ENCODE results near the gene SLC13A5. TPM values are rescaled to one million over a fixed set of nuclear protein-coding genes. Genes with fewer than 3 reads are reported as not detected.

The SLC13A5 gene
- total RNA-seq, 2 donors from 2014 or later = not detected

DNA sequence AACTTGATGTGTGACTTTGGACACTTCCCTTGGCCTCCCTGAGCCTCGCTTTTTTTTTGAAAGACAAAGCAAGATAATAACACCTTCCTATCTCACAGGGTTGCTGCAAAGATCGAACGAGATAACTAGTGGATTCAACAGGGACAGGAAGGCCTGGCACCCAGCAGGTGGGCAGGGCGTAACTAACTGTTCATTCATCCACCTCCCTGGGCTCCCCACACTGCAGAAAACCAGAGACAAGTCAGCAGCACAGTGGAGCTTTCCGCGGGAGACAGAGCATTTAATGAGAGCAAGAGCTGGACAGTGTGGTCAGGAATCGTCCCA is 28.7 kb downstream of the SLC13A5 start:
- peaks cover 8% of the 10 kb centered on the region for H3K4me1 ChIP-seq
- no peak overlapping the region for H3K27ac ChIP-seq
- TF ChIP-seq CTCF (IDR thresholded peaks at IDR 0.05) (no peak), POLR2A (IDR thresholded peaks at IDR 0.05) (no peak)
- intact Hi-C loops (cut with DNase I) = no loop called here
- no peaks in the 10 kb centered on the region for H3K27me3 ChIP-seq
- ATAC-seq (no peak), DNase-seq (no peak)
- H3K36me3 ChIP-seq (replicated peaks in 1 of 2; ENCODE audit: insufficient read depth in 1 of 2, low read depth in 2 of 2) = no peaks in the 10 kb centered on the region
- H3K4me3 ChIP-seq = no peak overlapping the region
- 69 to 75% methylated on average over 7 of the region's 7 CpGs for WGBS, 2 donors
- no peaks in the 10 kb centered on the region for H3K9me3 ChIP-seq

- H3K27ac ChIP-seq = no peak overlapping the region
- 89 to 92% methylated on average over 3 of the region's 3 CpGs for WGBS, 2 donors
- H3K36me3 ChIP-seq (replicated peaks in 1 of 2; ENCODE audit: insufficient read depth in 1 of 2, low read depth in 2 of 2) = no peaks in the 10 kb centered on the region
- H3K4me1 ChIP-seq = peaks cover 8% of the 10 kb centered on the region
- TF ChIP-seq POLR2A (IDR thresholded peaks at IDR 0.05) = no peak
- TF ChIP-seq CTCF (IDR thresholded peaks at IDR 0.05) = no peak
- no peaks in the 10 kb centered on the region for H3K9me3 ChIP-seq
- DNase-seq = no peak
- no peak for ATAC-seq
- H3K4me3 ChIP-seq = no peak overlapping the region
- H3K27me3 ChIP-seq = no peaks in the 10 kb centered on the region
- intact Hi-C loops (cut with DNase I) = no loop called here
Measured at GRCh38 chr17:6683730-6684459, 29.3 kb downstream of the SLC13A5 start.

GRCh38 chr17:6683081-6683684 is 30.0 kb downstream of the SLC13A5 start:
- DNase-seq (peak in 2 of 4 donors; percentile 36 to 44), ATAC-seq (no peak)
- Histone ChIP-seq H3K4me1 (peaks cover 8% of the 10 kb centered on the region), H3K36me3 (replicated peaks in 1 of 2; ENCODE audit: insufficient read depth in 1 of 2, low read depth in 2 of 2) (no peaks in the 10 kb centered on the region), H3K4me3 (no peak overlapping the region), H3K27ac (no peak overlapping the region), H3K27me3 (no peaks in the 10 kb centered on the region), H3K9me3 (no peaks in the 10 kb centered on the region)
- TF ChIP-seq POLR2A (IDR thresholded peaks at IDR 0.05) (no peak), CTCF (IDR thresholded peaks at IDR 0.05) (no peak)
- 28 to 48% methylated on average over 3 of the region's 3 CpGs for WGBS, 2 donors
- intact Hi-C loops (cut with DNase I) = no loop called here

DNA sequence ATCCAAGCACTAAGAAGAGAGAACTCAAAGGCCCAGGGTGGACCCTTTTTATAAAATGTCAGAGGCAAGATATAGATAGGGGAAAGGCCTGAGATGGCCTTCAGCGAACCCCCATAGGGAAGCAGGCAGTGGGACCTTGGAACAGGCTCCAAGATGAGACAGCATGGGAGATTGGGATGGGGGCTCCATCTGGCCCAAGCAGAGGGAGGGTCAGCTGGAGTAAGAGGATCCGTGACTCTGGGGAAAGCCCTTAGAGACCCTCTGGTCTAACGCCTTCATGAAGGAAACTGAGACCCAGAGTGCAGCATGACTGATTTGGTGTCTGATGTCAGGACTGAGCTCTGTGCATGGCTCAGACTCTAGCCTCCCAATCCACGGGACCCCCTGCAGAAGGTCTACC is 30.8 kb downstream of the SLC13A5 start:
- no peaks in the 10 kb centered on the region for H3K27me3 ChIP-seq
- H3K4me1 ChIP-seq = peaks cover 8% of the 10 kb centered on the region
- WGBS, 2 donors = 92 to 99% methylated on average over 3 to 4 of the region's 4 CpGs
- H3K9me3 ChIP-seq = no peaks in the 10 kb centered on the region
- DNase-seq (no peak), ATAC-seq (no peak)
- H3K4me3 ChIP-seq = no peak overlapping the region
- no peaks in the 10 kb centered on the region for H3K36me3 ChIP-seq (replicated peaks in 1 of 2; ENCODE audit: insufficient read depth in 1 of 2, low read depth in 2 of 2)
- intact Hi-C loops (cut with DNase I) = no loop called here
- no peak overlapping the region for H3K27ac ChIP-seq
- TF ChIP-seq POLR2A (IDR thresholded peaks at IDR 0.05) (no peak), CTCF (IDR thresholded peaks at IDR 0.05) (no peak)

GRCh38 chr17:6681671-6682070 is 31.5 kb downstream of the SLC13A5 start:
- 90 to 92% methylated on average over 5 of the region's 5 CpGs for WGBS, 2 donors
- Histone ChIP-seq H3K4me1 (peaks cover 8% of the 10 kb centered on the region), H3K4me3 (no peak overlapping the region), H3K27me3 (no peaks in the 10 kb centered on the region), H3K36me3 (replicated peaks in 1 of 2; ENCODE audit: insufficient read depth in 1 of 2, low read depth in 2 of 2) (no peaks in the 10 kb centered on the region), H3K9me3 (no peaks in the 10 kb centered on the region), H3K27ac (no peak overlapping the region)
- intact Hi-C loops (cut with DNase I) = no loop called here
- TF ChIP-seq CTCF (IDR thresholded peaks at IDR 0.05) = no peak
- TF ChIP-seq POLR2A (IDR thresholded peaks at IDR 0.05) = no peak
- ATAC-seq = no peak
- no peak for DNase-seq
